GM10847 (cell line): ENCODE data around the gene PHOSPHO1.

Experiments
- POLR2A ChIP-seq: IDR thresholded peaks from 2 replicates; pipeline ENCODE4 v1.6.1; 2011; ENCODE audit not compliant: insufficient read length; ENCODE audit errors: extremely low read depth

Gene PHOSPHO1

GRCh38 chr17:49247944-49248343 is 17.4 kb upstream of the PHOSPHO1 start:
- TF ChIP-seq POLR2A, result no peak

GRCh38 chr17:49244839-49245238 is 14.3 kb upstream of the PHOSPHO1 start:
- no peak for TF ChIP-seq POLR2A

- TF ChIP-seq POLR2A, result no peak
Measured at GRCh38 chr17:49242813-49243212, 12.2 kb upstream of the PHOSPHO1 start.

- no peak for TF ChIP-seq POLR2A
Measured at GRCh38 chr17:49241692-49242397, 11.3 kb upstream of the PHOSPHO1 start.

GRCh38 chr17:49241040-49241439 is 10.5 kb upstream of the PHOSPHO1 start:
- TF ChIP-seq POLR2A, result no peak

- TF ChIP-seq POLR2A, result no peak
Measured at GRCh38 chr17:49240619-49241018, 10.0 kb upstream of the PHOSPHO1 start.

- TF ChIP-seq POLR2A, result no peak
Measured at GRCh38 chr17:49239963-49240362, 9.4 kb upstream of the PHOSPHO1 start.

GRCh38 chr17:49235896-49236295 is 5.3 kb upstream of the PHOSPHO1 start:
- TF ChIP-seq POLR2A, result no peak

- TF ChIP-seq POLR2A, result no peak
Measured at GRCh38 chr17:49234509-49235080, 4.0 kb upstream of the PHOSPHO1 start.

GRCh38 chr17:49231563-49231894 is 942 bp upstream of the PHOSPHO1 start:
- no peak for TF ChIP-seq POLR2A

GRCh38 chr17:49229805-49230600 is 584 bp downstream of the PHOSPHO1 start:
- no peak for TF ChIP-seq POLR2A

GRCh38 chr17:49229076-49229804 is 1.3 kb downstream of the PHOSPHO1 start:
- TF ChIP-seq POLR2A, result no peak

GRCh38 chr17:49227436-49228261 is 2.9 kb downstream of the PHOSPHO1 start:
- no peak for TF ChIP-seq POLR2A

GRCh38 chr17:49226771-49227435 is 3.7 kb downstream of the PHOSPHO1 start:
- TF ChIP-seq POLR2A, result no peak
